Activated T-helper 1 cell treated with Interleukin-2 at 50 U/mL for 16 hours (primary cell): ENCODE results near the gene ZNF433.
"Not testable (repeated sequence)": the region's sequence is repeated elsewhere in the genome, so short reads cannot be mapped to it uniquely, and the experiment has no call there.

Experiments
- DNase-seq: peaks from one replicate; pipeline ENCODE4 v3.0.0-alpha.2; 2020; ENCODE audit warnings: low read depth

ZNF433 gene

GRCh38 chr19:12035220-12036172 lies at the start of gene ZNF433:
Gene ZNF433, minus strand, starts transcription at chr19:12035679. Its CDS starts 140 bp downstream, at chr19:12035539.
- peak; percentile 19 for DNase-seq

- not testable (repeated sequence) for DNase-seq
These were observed 47.9 kb upstream of the ZNF433 start for GRCh38 chr19:12083336-12083735.

- DNase-seq, result no peak
These were observed 41.9 kb upstream of the ZNF433 start for GRCh38 chr19:12077375-12077774.

- not testable (repeated sequence) for DNase-seq
These were observed 40.9 kb upstream of the ZNF433 start for GRCh38 chr19:12076331-12076730.

- DNase-seq, result no peak
These were observed 40.2 kb upstream of the ZNF433 start for GRCh38 chr19:12075538-12076139.

- DNase-seq, result peak; percentile 45
These were observed 29.4 kb upstream of the ZNF433 start, which contains the start of gene ZNF844 for GRCh38 chr19:12064590-12065538. Gene ZNF844, plus strand, starts transcription at chr19:12064731. Its CDS starts 143 bp downstream, at chr19:12064874.

- no peak for DNase-seq
These were observed 20.3 kb upstream of the ZNF433 start for GRCh38 chr19:12055784-12056183.

- DNase-seq, result no peak
These were observed 17.2 kb upstream of the ZNF433 start, which contains the start of gene ZNF878 for GRCh38 chr19:12052497-12053169. Gene ZNF878, minus strand, starts transcription at chr19:12052961. Its CDS starts 160 bp downstream, at chr19:12052801.

- no peak for DNase-seq
These were observed 16.6 kb upstream of the ZNF433 start for GRCh38 chr19:12052091-12052496.

- DNase-seq, result no peak
These were observed 12.4 kb upstream of the ZNF433 start for GRCh38 chr19:12047868-12048267.

GRCh38 chr19:12043752-12044422 lies 8.4 kb upstream of the ZNF433 start:
- DNase-seq, result no peak

- DNase-seq, result no peak
These were observed 7.4 kb upstream of the ZNF433 start for GRCh38 chr19:12042893-12043292.

- no peak for DNase-seq
These were observed 859 bp downstream of the ZNF433 start for GRCh38 chr19:12034620-12035019.

GRCh38 chr19:12034198-12034597 lies 1.3 kb downstream of the ZNF433 start:
- DNase-seq, result no peak

GRCh38 chr19:12015753-12016116 lies 19.7 kb downstream of the ZNF433 start:
- DNase-seq, result no peak

- no peak for DNase-seq
These were observed 20.3 kb downstream of the ZNF433 start for GRCh38 chr19:12015015-12015752.

- no peak for DNase-seq
These were observed 35.1 kb downstream of the ZNF433 start for GRCh38 chr19:12000152-12000981.

- no peak for DNase-seq
These were observed 40.3 kb downstream of the ZNF433 start for GRCh38 chr19:11995174-11995573.

GRCh38 chr19:11991921-11992320 lies 43.6 kb downstream of the ZNF433 start:
- not testable (repeated sequence) for DNase-seq
